H1 (cell line): Measurements from ENCODE around the gene SVOPL. TPM values are rescaled to one million over a fixed set of nuclear protein-coding genes. Genes with fewer than 3 reads are reported as not detected.

ENCODE experiments used
- CBX8 ChIP-seq: fragments of 300-800, 300-1000 bp; sonication (generic); IDR thresholded peaks from 2 replicates; pipeline ENCODE4 v1.7.1; 2016; ENCODE audit warnings: low read depth, low read length, borderline replicate concordance
- GTF2F1 ChIP-seq: IDR thresholded peaks from 2 replicates; pipeline ENCODE4 v1.6.1; 2012; ENCODE audit warnings: low read depth, low read length, improper control_type of control experiment, borderline replicate concordance
- JUN ChIP-seq: IDR thresholded peaks from 2 replicates; pipeline ENCODE4 v1.6.1; 2011; ENCODE audit warnings: low read depth, mild to moderate bottlenecking, improper control_type of control experiment, low read length
- NANOG ChIP-seq: IDR thresholded peaks from 2 replicates; pipeline ENCODE4 v1.6.1; 2011; ENCODE audit warnings: low read length, low read depth, mild to moderate bottlenecking, inconsistent platforms; ENCODE audit not compliant: insufficient read depth, poor library complexity, severe bottlenecking
- RBBP5 ChIP-seq: IDR thresholded peaks from 2 replicates; pipeline ENCODE4 v1.7.1; 2012; ENCODE audit warnings: low read depth, mild to moderate bottlenecking, inconsistent platforms, low read length, moderate library complexity, borderline replicate concordance
- TEAD4 ChIP-seq: IDR thresholded peaks from 2 replicates; pipeline ENCODE4 v1.6.1; 2012; ENCODE audit warnings: low read depth, low read length, inconsistent platforms, mixed read lengths
- polyA plus RNA-seq, 7 experiments: library from polyadenylated mRNA; depleted of rRNA in 3 of 7; stranded (reverse) in 5 of 7; unstranded in 2 of 7; fragments of >200 nt in 5 of 7; fragments of 200-250 nt in 2 of 7; gene quantifications; 1 replicate in 5 of 7; 2 replicates in 1 of 7; 4 replicates in 1 of 7; pipeline versions ENCODE4 v1.2.1 to v1.2.3, GENCODE V29; 2011 to 2013; ENCODE audit warnings: missing spikeins in 2 of 7, mixed read lengths in 2 of 7
- total RNA-seq: library from RNA; stranded (reverse); fragmentation: NEBNext Ultra II Directional; extraction: Animal tissue kit (Norgen Biotek cat#: 25700); gene quantifications from 2 replicates; pipeline ENCODE4 v1.2.1, GENCODE V29; 2021
- TF ChIP-seq, protein P1 (sequence below): IDR thresholded peaks from 2 replicates; pipeline ENCODE4 v1.6.1; 2011; ENCODE audit warnings: low read depth, mild to moderate bottlenecking, low read length; ENCODE audit not compliant: insufficient read depth

SVOPL gene
- total and polyA plus RNA-seq, 2 of the 8 experiments (the other 6 are each of a cell fraction or from before 2014, with no cell fraction given), result 1.1 to 1.4 TPM

DNA sequence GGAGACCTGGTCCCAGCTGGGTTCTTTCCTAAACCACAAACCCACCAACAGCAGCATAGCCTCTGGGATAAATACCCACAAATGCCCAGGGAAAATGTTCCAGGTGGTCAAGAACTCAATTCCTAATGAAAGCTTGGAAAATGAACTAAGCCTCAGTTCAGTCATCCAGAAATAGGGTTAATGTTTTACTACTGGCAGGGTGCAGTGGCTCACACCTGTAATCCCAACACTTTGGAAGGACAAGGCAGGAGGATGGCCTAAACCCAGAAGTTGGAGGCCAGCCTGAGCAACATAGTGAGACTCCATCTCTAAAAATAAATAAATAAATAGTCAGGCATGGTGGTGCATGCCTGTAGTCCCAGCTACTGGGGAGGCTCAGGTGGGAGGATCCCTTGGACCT is 82.2 kb downstream of the SVOPL start (continued):
- TF ChIP-seq, protein P1, sequence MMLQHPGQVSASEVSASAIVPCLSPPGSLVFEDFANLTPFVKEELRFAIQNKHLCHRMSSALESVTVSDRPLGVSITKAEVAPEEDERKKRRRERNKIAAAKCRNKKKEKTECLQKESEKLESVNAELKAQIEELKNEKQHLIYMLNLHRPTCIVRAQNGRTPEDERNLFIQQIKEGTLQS, result no peak
- TF ChIP-seq JUN, result no peak
- TF ChIP-seq CBX8, result no peak
- no peak for TF ChIP-seq TEAD4
- TF ChIP-seq NANOG, result no peak
- no peak for TF ChIP-seq RBBP5
- TF ChIP-seq GTF2F1, result no peak
